ENCODE data around the gene EPHX1. TPM values are rescaled to one million over a fixed set of nuclear protein-coding genes. Genes with fewer than 3 reads are reported as not detected.

The EPHX1 gene
- total and polyA plus RNA-seq, 2 of the 8 experiments (the other 6 are each of a cell fraction or from before 2014, with no cell fraction given), result 45.3 to 79.1 TPM

- no peak for TF ChIP-seq SAP30 (IDR thresholded peaks at IDR 0.05; ENCODE audit: insufficient read depth, insufficient replicate concordance, low read length)
- TF ChIP-seq MAX (IDR thresholded peaks at IDR 0.05), result no peak
- peak; percentile 31 to 59 (median 51); a peak in 3 of 4 replicates for TF ChIP-seq CTCF (IDR thresholded peaks at IDR 0.05; ENCODE audit: control extremely low read depth in 1 of 3, insufficient read depth in 1 of 3, low read depth in 1 of 3, low read length in 3 of 3)
- TF ChIP-seq SIN3A (conservative IDR thresholded peaks at IDR 0.05 in 1 of 2, IDR thresholded peaks at IDR 0.05 in 1 of 2; ENCODE audit: low read depth in 1 of 2, low read length in 2 of 2), result no peak
- no peak for TF ChIP-seq TAF1 (IDR thresholded peaks at IDR 0.05; ENCODE audit: low read depth, low read length)
- TF ChIP-seq TAF7 (optimal IDR thresholded peaks at IDR 0.05; ENCODE audit: borderline replicate concordance, low read depth, low read length), result no peak
- TF ChIP-seq NRF1 (IDR thresholded peaks at IDR 0.05; ENCODE audit: low read depth, low read length), result no peak
- TF ChIP-seq EGR1 (IDR thresholded peaks at IDR 0.05; ENCODE audit: borderline replicate concordance, low read depth, low read length), result no peak
- no peak for TF ChIP-seq HDAC2 (IDR thresholded peaks at IDR 0.05; ENCODE audit: borderline replicate concordance in 1 of 2, low read depth in 2 of 2, low read length in 2 of 2)
These were observed 39.2 kb upstream of the EPHX1 start (continued) for GRCh38 chr1:225770561-225771248.
